H1 (cell line): Measurements from ENCODE around the gene SOCS3. TPM values are rescaled to one million over a fixed set of nuclear protein-coding genes. Genes with fewer than 3 reads are reported as not detected.
A peak's percentile ranks its signal among the peaks of the same experiment; 100 is the strongest.

Source experiments
- CTCF ChIA-PET: fragments of 300-600 bp; sonication (Branson Sonifier 250); formaldehyde crosslinking; loops from one replicate; lab custom pipeline; 2021; ENCODE audit not compliant: partially characterized antibody; lab: Charles Lee
- POLR2A ChIA-PET: fragments of 300-600 bp; sonication (Branson Sonifier 250); formaldehyde crosslinking; loops from one replicate; lab custom pipeline; 2021; ENCODE audit warnings: inconsistent platforms; ENCODE audit not compliant: partially characterized antibody; lab: Charles Lee
- DNase-seq, 2 experiments: peaks; one replicate each; pipeline versions ENCODE4 v3.0.0 to v3.0.0-alpha.2; 2010 to 2022; ENCODE audit warnings: low spot score in 2 of 2, low read depth in 1 of 2, mixed read lengths in 1 of 2
- FAIRE-seq: peaks from 2 replicates; lab custom pipeline; 2011; peaks lifted over from hg19 to GRCh38; lab: Jason Lieb, UNC
- H2AFZ ChIP-seq: 2 replicates; pipeline ENCODE4 v1.8.1; 2012; ENCODE audit warnings: low read length, inconsistent platforms
- H2AK5ac ChIP-seq: 2 replicates; pipeline ENCODE4 v1.6.1; 2013; ENCODE audit warnings: low read depth, low read length
- H2BK120ac ChIP-seq: replicated peaks from 2 replicates; pipeline ENCODE3; 2013; ENCODE audit warnings: low read depth, low read length, inconsistent platforms
- H2BK12ac ChIP-seq: 2 replicates; pipeline ENCODE4 v1.6.1; 2013; ENCODE audit warnings: low read depth, low read length
- H2BK15ac ChIP-seq: 2 replicates; pipeline ENCODE4 v1.6.1; 2013; ENCODE audit warnings: low read length
- H2BK20ac ChIP-seq: 2 replicates; pipeline ENCODE4 v1.6.1; 2013; ENCODE audit warnings: low read length
- H2BK5ac ChIP-seq: 2 replicates; pipeline ENCODE4 v1.6.1; 2013; ENCODE audit warnings: low read depth, low read length
- H3K14ac ChIP-seq: 2 replicates; pipeline ENCODE4 v1.6.1; 2013; ENCODE audit warnings: inconsistent platforms; ENCODE audit not compliant: insufficient read length
- H3K18ac ChIP-seq: 2 replicates; pipeline ENCODE4 v1.6.1; 2013; ENCODE audit warnings: low read length; ENCODE audit errors: extremely low read depth
- H3K23ac ChIP-seq: 2 replicates; pipeline ENCODE4 v1.6.1; 2013; ENCODE audit warnings: inconsistent platforms; ENCODE audit not compliant: insufficient read length
- H3K23me2 ChIP-seq: 2 replicates; pipeline ENCODE4 v1.6.1; 2013; ENCODE audit warnings: low read depth, low read length
- H3K27ac ChIP-seq: 2 replicates; pipeline ENCODE4 v1.6.1; 2011; ENCODE audit warnings: low read depth, low read length, inconsistent platforms
- H3K27me3 ChIP-seq, 4 experiments: replicated peaks in 1 of 4; 1 replicate in 1 of 4; 2 replicates in 3 of 4; pipeline versions ENCODE4 v1.6.1 to v1.8.1; 2011 to 2013; ENCODE audit warnings: low read length in 3 of 4, mild to moderate bottlenecking in 3 of 4, inconsistent platforms in 2 of 4, mixed read lengths in 2 of 4, moderate library complexity in 1 of 4; ENCODE audit not compliant: control insufficient read depth in 3 of 4, insufficient read depth in 3 of 4; ENCODE audit errors: extremely low read depth in 1 of 4
- H3K36me3 ChIP-seq, 4 experiments: 2 replicates each; pipeline versions ENCODE4 v1.6.1 to v1.8.1; 2011 to 2013; ENCODE audit warnings: mild to moderate bottlenecking in 4 of 4, low read length in 3 of 4, moderate library complexity in 2 of 4, control low read depth in 1 of 4, inconsistent platforms in 1 of 4; ENCODE audit not compliant: insufficient read depth in 4 of 4, control insufficient read depth in 2 of 4
- H3K4ac ChIP-seq: replicated peaks from 2 replicates; pipeline ENCODE3; 2013; ENCODE audit warnings: low read length, low read depth, mixed read lengths, inconsistent platforms; ENCODE audit not compliant: insufficient read length
- H3K4me1 ChIP-seq, 4 experiments: replicated peaks in 1 of 4; 1 replicate in 1 of 4; 2 replicates in 3 of 4; pipeline versions ENCODE4 v1.6.1 to v1.8.1; 2011 to 2013; ENCODE audit warnings: low read length in 3 of 4, inconsistent platforms in 2 of 4, mixed read lengths in 1 of 4; ENCODE audit not compliant: insufficient read depth in 4 of 4, control insufficient read depth in 3 of 4
- H3K4me2 ChIP-seq, 2 experiments: 2 replicates each; pipeline versions ENCODE4 v1.6.1 to v1.8.1; 2011 to 2013; ENCODE audit warnings: low read depth in 2 of 2, low read length in 2 of 2, control low read depth in 1 of 2, inconsistent platforms in 1 of 2, mild to moderate bottlenecking in 1 of 2; ENCODE audit not compliant: insufficient read depth in 1 of 2
- H3K4me3 ChIP-seq, 4 experiments: fragments of 200-600, 300-600 bp in 1 of 4; sonication (generic), shearing (Covaris generic), sonication (Bioruptor Twin) in 1 of 4; 2 replicates each; pipeline versions ENCODE4 v1.5.1 to v1.8.1; 2011 to 2016; ENCODE audit warnings: low read length in 4 of 4, low read depth in 3 of 4, control low read depth in 2 of 4, inconsistent platforms in 2 of 4, mild to moderate bottlenecking in 2 of 4, mixed read lengths in 1 of 4, moderate library complexity in 1 of 4; ENCODE audit not compliant: insufficient read depth in 2 of 4; ENCODE audit errors: extremely low read depth in 1 of 4
- H3K56ac ChIP-seq: replicated peaks from 2 replicates; pipeline ENCODE3; 2013; ENCODE audit warnings: low read depth, mild to moderate bottlenecking, mixed read lengths, low read length, inconsistent platforms; ENCODE audit not compliant: insufficient read length
- H3K79me1 ChIP-seq: 2 replicates; pipeline ENCODE4 v1.6.1; 2013; ENCODE audit warnings: low read depth, low read length, control low read depth
- H3K79me2 ChIP-seq, 2 experiments: 2 replicates each; pipeline versions ENCODE4 v1.6.1 to v1.8.1; 2012 to 2013; ENCODE audit warnings: low read length in 2 of 2, mild to moderate bottlenecking in 2 of 2, inconsistent platforms in 1 of 2; ENCODE audit not compliant: insufficient read depth in 2 of 2, control insufficient read depth in 1 of 2
- H3K9ac ChIP-seq, 4 experiments: replicated peaks in 1 of 4; 1 replicate in 1 of 4; 2 replicates in 3 of 4; pipeline versions ENCODE4 v1.6.1 to v1.8.1; 2011 to 2013; ENCODE audit warnings: low read depth in 3 of 4, low read length in 3 of 4, control low read depth in 2 of 4, mild to moderate bottlenecking in 2 of 4, moderate library complexity in 2 of 4, inconsistent platforms in 1 of 4; ENCODE audit errors: extremely low read depth in 1 of 4
- H3K9me3 ChIP-seq, 2 experiments: 2 replicates each; pipeline versions ENCODE4 v1.6.1 to v1.8.1; 2012 to 2013; ENCODE audit warnings: mild to moderate bottlenecking in 2 of 2, moderate library complexity in 2 of 2, control low read depth in 1 of 2, inconsistent platforms in 1 of 2, low read depth in 1 of 2, low read length in 1 of 2, mixed read lengths in 1 of 2; ENCODE audit not compliant: insufficient read depth in 2 of 2
- H4K20me1 ChIP-seq, 2 experiments: replicated peaks in 1 of 2; 2 replicates each; pipeline versions ENCODE3 to v1.8.1; 2011 to 2013; ENCODE audit warnings: inconsistent platforms in 2 of 2, low read length in 2 of 2, mild to moderate bottlenecking in 1 of 2; ENCODE audit not compliant: insufficient read depth in 2 of 2, control insufficient read depth in 1 of 2
- H4K5ac ChIP-seq: 2 replicates; pipeline ENCODE4 v1.6.1; 2013; ENCODE audit warnings: low read length, low read depth, mixed read lengths, inconsistent platforms; ENCODE audit not compliant: insufficient read length
- H4K8ac ChIP-seq: 2 replicates; pipeline ENCODE4 v1.8.0; 2013; ENCODE audit warnings: mild to moderate bottlenecking, moderate library complexity, low read length, inconsistent platforms; ENCODE audit not compliant: insufficient read depth; ENCODE audit errors: extremely low read depth
- H4K91ac ChIP-seq: replicated peaks from 2 replicates; pipeline ENCODE3; 2013; ENCODE audit warnings: low read length, mixed read lengths, inconsistent platforms; ENCODE audit not compliant: insufficient read length
- BCL11A ChIP-seq, 2 experiments: IDR thresholded peaks; one replicate each; pipeline ENCODE4 v1.6.1; 2011; ENCODE audit warnings: low read depth in 2 of 2, low read length in 2 of 2, mild to moderate bottlenecking in 2 of 2
- CEBPB ChIP-seq: IDR thresholded peaks from 2 replicates; pipeline ENCODE4 v1.6.1; 2012; ENCODE audit warnings: low read depth, low read length
- EZH2 ChIP-seq: fragments of 200-600 bp; sonication (generic); IDR thresholded peaks from 2 replicates; pipeline ENCODE4 v1.7.1; 2012; ENCODE audit warnings: low read depth, mild to moderate bottlenecking, moderate library complexity, low read length, inconsistent platforms; ENCODE audit not compliant: severe bottlenecking
- FOSL1 ChIP-seq: IDR thresholded peaks from 2 replicates; pipeline ENCODE4 v1.6.1; 2011; ENCODE audit warnings: mild to moderate bottlenecking, low read depth, low read length, moderate library complexity; ENCODE audit not compliant: insufficient read depth
- JUND ChIP-seq: IDR thresholded peaks from 2 replicates; pipeline ENCODE4 v1.6.1; 2011; ENCODE audit warnings: mild to moderate bottlenecking, improper control_type of control experiment, low read length
- KDM1A ChIP-seq: fragments of 200-600, 300-600 bp; sonication (generic); IDR thresholded peaks from 2 replicates; pipeline ENCODE4 v1.7.1; 2016; ENCODE audit warnings: mild to moderate bottlenecking, low read length, borderline replicate concordance
- NANOG ChIP-seq: IDR thresholded peaks from 2 replicates; pipeline ENCODE4 v1.6.1; 2011; ENCODE audit warnings: low read length, low read depth, mild to moderate bottlenecking, inconsistent platforms; ENCODE audit not compliant: insufficient read depth, poor library complexity, severe bottlenecking
- RAD21 ChIP-seq, 2 experiments: IDR thresholded peaks in 1 of 2; conservative IDR thresholded peaks in 1 of 2; 2 replicates each; pipeline ENCODE4 v1.6.1; 2011; ENCODE audit warnings: low read depth in 2 of 2, low read length in 2 of 2, improper control_type of control experiment in 1 of 2, inconsistent platforms in 1 of 2, mild to moderate bottlenecking in 1 of 2, moderate library complexity in 1 of 2
- SAP30 ChIP-seq: fragments of 300-600 bp; sonication (generic); IDR thresholded peaks from 2 replicates; pipeline ENCODE4 v1.7.1; 2012; ENCODE audit warnings: low read length, moderate library complexity, mild to moderate bottlenecking, inconsistent platforms; ENCODE audit not compliant: insufficient read depth, insufficient replicate concordance
- SP1 ChIP-seq: IDR thresholded peaks from 2 replicates; pipeline ENCODE4 v1.6.1; 2011; ENCODE audit warnings: low read depth, low read length
- SUZ12 ChIP-seq: fragments of 200-600 bp; sonication (generic); IDR thresholded peaks from 2 replicates; pipeline ENCODE4 v1.6.1; 2012; ENCODE audit warnings: mild to moderate bottlenecking, inconsistent platforms, low read length, moderate library complexity, mixed read lengths
- TAF7 ChIP-seq: optimal IDR thresholded peaks from 2 replicates; pipeline ENCODE3; 2011; ENCODE audit warnings: low read depth, mild to moderate bottlenecking, inconsistent platforms, low read length, moderate library complexity, borderline replicate concordance
- ZNF274 ChIP-seq: IDR thresholded peaks from 2 replicates; pipeline ENCODE4 v1.7.0; 2012; ENCODE audit warnings: low read length, borderline replicate concordance; ENCODE audit errors: extremely low read depth
- WGBS, 2 experiments: shearing (Covaris generic) in 1 of 2; methylation state at CpG; one replicate each; pipeline versions ENCODE4 v1.1.6 to v1.1.7; 2013 to 2015; ENCODE audit warnings: low lambda C conversion rate in 2 of 2, mixed read lengths in 2 of 2, inconsistent platforms in 1 of 2, low coverage in 1 of 2, missing lambda C conversion rate in 1 of 2; ENCODE audit not compliant: insufficient replicate concordance in 2 of 2, insufficient coverage in 1 of 2, insufficient read length in 1 of 2; ENCODE audit errors: extremely low coverage in 1 of 2, missing lambda C conversion rate in 1 of 2; 5-methylcytosine and 5-hydroxymethylcytosine counted together
- polyA plus RNA-seq, 7 experiments: library from polyadenylated mRNA; depleted of rRNA in 3 of 7; stranded (reverse) in 5 of 7; unstranded in 2 of 7; fragments of >200 nt in 5 of 7; fragments of 200-250 nt in 2 of 7; gene quantifications; 1 replicate in 5 of 7; 2 replicates in 1 of 7; 4 replicates in 1 of 7; pipeline versions ENCODE4 v1.2.1 to v1.2.3, GENCODE V29; 2011 to 2013; ENCODE audit warnings: missing spikeins in 2 of 7, mixed read lengths in 2 of 7
- total RNA-seq: library from RNA; stranded (reverse); fragmentation: NEBNext Ultra II Directional; extraction: Animal tissue kit (Norgen Biotek cat#: 25700); gene quantifications from 2 replicates; pipeline ENCODE4 v1.2.1, GENCODE V29; 2021

The SOCS3 gene
- total and polyA plus RNA-seq, 2 of the 8 experiments (the other 6 are each of a cell fraction or from before 2014, with no cell fraction given), result 10.1 to 47.9 TPM

DNA sequence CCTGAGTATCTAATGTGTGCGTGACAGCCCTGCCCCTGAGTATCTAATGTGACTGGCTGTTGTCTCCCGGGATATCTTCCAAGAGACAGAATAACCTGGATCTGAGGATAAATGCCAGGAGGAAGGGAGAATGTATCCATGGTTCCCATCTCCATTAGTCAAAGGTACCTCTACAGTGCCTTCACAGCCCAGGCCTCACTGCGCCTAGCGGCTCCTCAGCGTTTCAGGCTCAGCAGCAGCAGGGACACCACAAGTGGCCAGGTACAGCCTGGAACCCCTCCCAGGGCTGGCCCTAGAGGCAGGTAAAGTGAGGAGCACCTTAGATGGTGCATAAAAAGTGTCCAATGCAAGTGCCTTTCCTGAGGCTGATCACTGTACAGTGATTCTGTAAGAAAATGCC is 32.0 kb downstream of the SOCS3 start:
- ChIA-PET CTCF (no interaction called here), POLR2A (interaction anchor here (1.6 kb wide), 1 partner anchor 30 kb away, joined by 4 read pairs; no protein-coding TSS in a partner anchor)
- H3K27ac ChIP-seq, result no peak overlapping the region
- peaks cover 0 to 22% (median 18%) of the 10 kb centered on the region in 4 experiments; a peak in 6 of 7 replicates for H3K4me1 ChIP-seq
- no peak for DNase-seq
- H3K36me3 ChIP-seq, result no peaks in the 10 kb centered on the region
- no peak overlapping the region for H4K91ac ChIP-seq
- peaks cover 2% of the 10 kb centered on the region; the same call in 1 of the 2 replicates for H3K23me2 ChIP-seq
- H2AFZ ChIP-seq, result no peak overlapping the region
- H2BK120ac ChIP-seq, result no peak overlapping the region
- H3K4me3 ChIP-seq, result no peak overlapping the region
- peaks cover 0 to 1% (median 0%) of the 10 kb centered on the region in 4 experiments; a peak in 1 of 7 replicates for H3K27me3 ChIP-seq
- WGBS, 2 experiments, result 93% methylated on average over 5 of the region's 5 CpGs; no CpG with 5 or more reads in 1 of the 2 experiments
- no peak overlapping the region for H3K18ac ChIP-seq
- H3K14ac ChIP-seq, result no peak overlapping the region
- H3K79me1 ChIP-seq, result no peaks in the 10 kb centered on the region
- no peaks in the 10 kb centered on the region for H3K79me2 ChIP-seq
- no peak overlapping the region for H2BK12ac ChIP-seq
- no peak overlapping the region for H3K23ac ChIP-seq
- H4K8ac ChIP-seq, result peak overlapping the region; percentile 16; the same call in 1 of the 2 replicates
- H4K20me1 ChIP-seq, result no peaks in the 10 kb centered on the region
- H2BK20ac ChIP-seq, result no peak overlapping the region
- no peak overlapping the region for H2BK5ac ChIP-seq
- H4K5ac ChIP-seq, result no peak overlapping the region
- H2AK5ac ChIP-seq, result no peak overlapping the region
- no peak overlapping the region for H3K4me2 ChIP-seq
- no peaks in the 10 kb centered on the region for H3K9me3 ChIP-seq
- no peak overlapping the region for H3K56ac ChIP-seq
- H3K9ac ChIP-seq, result no peak overlapping the region
- no peak for FAIRE-seq
- H2BK15ac ChIP-seq, result no peak overlapping the region
- no peak overlapping the region for H3K4ac ChIP-seq
- no peak for TF ChIP-seq BCL11A (IDR thresholded peaks at IDR 0.05; ENCODE audit: low read depth in 2 of 2, low read length in 2 of 2)
- no peak for TF ChIP-seq EZH2
- TF ChIP-seq JUND, result no peak
- TF ChIP-seq SUZ12, result no peak
- TF ChIP-seq KDM1A, result no peak
- no peak for TF ChIP-seq RAD21 (IDR thresholded peaks at IDR 0.05 in 1 of 2, conservative IDR thresholded peaks at IDR 0.05 in 1 of 2; ENCODE audit: low read depth in 2 of 2, low read length in 2 of 2)
- no peak for TF ChIP-seq CEBPB
- no peak for TF ChIP-seq TAF7
- TF ChIP-seq NANOG, result no peak
- no peak for TF ChIP-seq SAP30
- no peak for TF ChIP-seq FOSL1
- no peak for TF ChIP-seq SP1
- no peak for TF ChIP-seq ZNF274
